Inferior parietal cortex (tissue), 1 donor: ENCODE results near the gene UNKL.
A peak's percentile ranks its signal among the peaks of the same experiment; 100 is the strongest.

ENCODE experiments used
- DNase-seq: peaks from one replicate; pipeline ENCODE4 v3.0.0-alpha.2; 2016; ENCODE audit errors: extremely low spot score

Gene UNKL

DNA sequence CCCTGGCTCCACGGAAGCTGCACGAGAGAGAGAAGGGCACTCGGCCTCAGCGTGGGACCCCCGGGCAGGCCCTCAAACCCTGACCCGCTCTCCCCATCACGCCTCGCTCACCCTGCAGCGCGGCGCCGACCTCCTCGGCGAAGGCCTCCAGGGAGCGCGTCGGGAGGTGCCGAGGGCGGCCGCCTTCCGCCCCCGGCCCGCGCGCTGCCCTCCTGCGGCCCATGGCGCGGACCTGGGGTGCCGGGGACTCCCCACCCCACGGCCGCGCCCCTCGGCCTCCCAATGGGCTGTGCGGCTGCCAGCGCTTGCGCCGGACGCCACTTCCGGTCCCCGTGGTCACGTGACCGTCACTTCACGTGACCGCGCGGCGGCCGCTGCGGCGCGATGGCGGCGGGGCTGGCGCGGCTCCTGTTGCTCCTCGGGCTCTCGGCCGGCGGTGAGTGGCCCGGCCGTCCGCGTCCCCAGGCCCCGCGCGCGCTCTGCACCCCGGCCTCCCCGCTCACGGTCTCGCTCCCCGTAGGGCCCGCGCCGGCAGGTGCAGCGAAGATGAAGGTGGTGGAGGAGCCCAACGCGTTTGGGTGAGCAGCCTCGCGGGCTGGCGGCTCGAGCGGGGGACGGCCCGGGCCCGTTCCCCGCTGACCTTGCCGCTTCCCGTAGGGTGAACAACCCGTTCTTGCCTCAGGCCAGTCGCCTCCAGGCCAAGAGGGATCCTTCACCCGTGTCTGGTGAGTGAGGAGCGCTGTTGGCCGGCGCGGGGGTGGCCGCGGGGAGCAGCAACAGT is 62.7 kb downstream of the UNKL start, which contains the start of the genes GNPTG and TSR3:
Gene GNPTG, plus strand, starts transcription at position 350 of the 781 bp plus-strand sequence. Its CDS starts 35 bp downstream, at position 385.
Gene TSR3, minus strand, starts transcription at position 297 of the 781 bp plus-strand sequence. Its CDS starts 74 bp downstream, at position 223.
- DNase-seq, result peak; percentile 87

- no peak for DNase-seq
Observed at GRCh38 chr16:1351215-1351581, 63.3 kb downstream of the UNKL start.

DNA sequence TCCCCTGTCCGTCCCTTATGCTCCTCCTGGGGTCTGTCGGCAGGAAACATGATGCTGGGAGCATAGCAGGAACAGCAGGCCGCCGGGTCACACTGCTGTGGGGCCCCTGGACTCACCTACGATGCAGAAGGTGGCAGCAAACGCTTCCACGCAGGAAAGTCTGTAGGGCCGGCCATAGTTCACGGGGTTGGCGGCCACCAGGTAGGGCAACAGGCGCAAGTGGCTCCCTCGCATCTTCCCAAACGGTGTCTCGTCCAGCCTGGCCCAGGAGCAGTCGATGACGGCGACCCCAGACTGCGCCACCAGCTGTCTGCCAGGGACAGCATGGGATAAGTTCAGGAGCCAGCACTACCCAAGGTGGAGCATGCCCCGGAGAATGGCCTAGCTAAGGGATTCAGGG is 63.8 kb downstream of the UNKL start:
- DNase-seq, result no peak

DNA sequence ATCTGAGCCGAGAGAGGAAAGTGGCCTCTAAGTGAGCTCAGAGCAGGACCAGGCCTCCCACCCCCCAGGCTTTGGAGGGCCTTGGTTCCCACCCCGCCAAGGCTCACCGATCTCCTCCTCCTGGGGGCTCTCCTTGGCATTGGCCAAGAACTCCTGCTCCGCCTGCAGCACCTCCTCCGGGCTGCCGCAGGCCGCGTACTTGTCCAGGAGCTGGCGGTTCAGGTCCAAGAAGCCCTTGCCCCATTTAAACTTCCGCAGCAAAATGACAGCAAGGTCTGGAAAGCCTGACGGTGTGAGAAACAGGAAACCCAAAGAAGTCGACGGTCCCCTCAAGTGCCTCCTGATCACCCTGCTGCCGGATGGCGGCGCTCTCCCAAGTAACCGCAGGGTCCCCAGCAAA is 64.6 kb downstream of the UNKL start:
- no peak for DNase-seq

GRCh38 chr16:1349351-1349750 is 65.2 kb downstream of the UNKL start:
- no peak for DNase-seq

DNA sequence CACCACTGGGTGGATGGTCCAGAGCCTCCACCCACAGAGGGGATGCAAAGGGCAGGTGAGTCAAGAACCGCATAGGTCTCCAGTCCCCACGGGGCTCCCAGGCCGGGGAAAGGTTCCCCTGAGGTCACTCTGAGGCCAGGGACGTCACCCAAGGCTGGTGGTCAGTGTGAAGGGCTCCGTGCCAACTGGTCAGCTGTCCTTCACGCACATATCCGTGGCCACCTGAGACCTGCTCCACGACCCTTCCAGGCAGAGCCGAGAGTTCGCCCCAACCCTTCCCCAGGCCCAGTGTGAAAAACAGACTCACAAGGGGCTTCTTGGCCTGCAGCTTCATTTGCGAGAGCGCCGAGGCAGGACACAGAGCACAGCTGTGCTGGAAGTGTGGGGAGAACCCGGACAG is 65.6 kb downstream of the UNKL start:
- DNase-seq, result no peak

- DNase-seq, result no peak
Observed at GRCh38 chr16:1348441-1348840, 66.1 kb downstream of the UNKL start.

DNA sequence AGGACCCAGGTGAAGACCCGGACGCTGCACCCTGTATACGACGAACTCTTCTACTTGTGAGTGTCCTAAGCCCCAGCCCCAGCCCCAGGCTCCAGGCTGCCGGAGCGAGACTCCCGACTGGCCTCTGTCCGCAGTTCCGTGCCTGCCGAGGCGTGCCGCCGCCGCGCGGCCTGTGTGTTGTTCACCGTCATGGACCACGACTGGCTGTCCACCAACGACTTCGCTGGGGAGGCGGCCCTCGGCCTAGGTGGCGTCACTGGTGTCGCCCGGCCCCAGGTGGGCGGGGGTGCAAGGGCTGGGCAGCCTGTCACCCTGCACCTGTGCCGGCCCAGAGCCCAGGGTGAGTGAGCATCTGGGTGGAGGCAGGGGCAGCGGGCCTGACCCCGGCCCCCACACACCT is 66.5 kb downstream of the UNKL start:
- DNase-seq, result no peak

DNA sequence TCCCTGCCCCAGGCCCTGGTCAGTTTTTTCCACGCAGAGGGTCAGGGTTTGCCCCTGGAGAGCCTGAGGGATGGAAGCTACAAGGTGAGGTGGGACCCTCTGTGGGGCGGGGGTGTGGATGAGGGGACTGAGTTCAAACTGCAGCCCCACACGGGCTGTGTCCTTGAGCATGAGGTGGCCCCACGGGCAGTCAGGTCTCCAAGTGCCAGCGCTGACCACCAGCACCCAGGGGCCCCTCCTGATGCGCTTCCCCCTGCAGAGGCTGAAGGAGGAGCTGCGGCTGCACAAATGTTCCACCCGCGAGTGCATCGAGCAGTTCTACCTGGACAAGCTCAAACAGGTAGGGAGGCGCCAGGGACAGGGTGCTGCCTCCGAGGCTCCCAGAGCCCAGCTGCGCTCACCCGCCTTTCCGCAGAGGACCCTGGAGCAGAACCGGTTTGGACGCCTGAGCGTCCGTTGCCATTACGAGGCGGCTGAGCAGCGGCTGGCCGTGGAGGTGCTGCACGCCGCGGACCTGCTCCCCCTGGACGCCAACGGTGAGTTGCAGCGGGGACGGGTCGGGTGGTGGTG is 67.1 kb downstream of the UNKL start:
- no peak for DNase-seq

DNA sequence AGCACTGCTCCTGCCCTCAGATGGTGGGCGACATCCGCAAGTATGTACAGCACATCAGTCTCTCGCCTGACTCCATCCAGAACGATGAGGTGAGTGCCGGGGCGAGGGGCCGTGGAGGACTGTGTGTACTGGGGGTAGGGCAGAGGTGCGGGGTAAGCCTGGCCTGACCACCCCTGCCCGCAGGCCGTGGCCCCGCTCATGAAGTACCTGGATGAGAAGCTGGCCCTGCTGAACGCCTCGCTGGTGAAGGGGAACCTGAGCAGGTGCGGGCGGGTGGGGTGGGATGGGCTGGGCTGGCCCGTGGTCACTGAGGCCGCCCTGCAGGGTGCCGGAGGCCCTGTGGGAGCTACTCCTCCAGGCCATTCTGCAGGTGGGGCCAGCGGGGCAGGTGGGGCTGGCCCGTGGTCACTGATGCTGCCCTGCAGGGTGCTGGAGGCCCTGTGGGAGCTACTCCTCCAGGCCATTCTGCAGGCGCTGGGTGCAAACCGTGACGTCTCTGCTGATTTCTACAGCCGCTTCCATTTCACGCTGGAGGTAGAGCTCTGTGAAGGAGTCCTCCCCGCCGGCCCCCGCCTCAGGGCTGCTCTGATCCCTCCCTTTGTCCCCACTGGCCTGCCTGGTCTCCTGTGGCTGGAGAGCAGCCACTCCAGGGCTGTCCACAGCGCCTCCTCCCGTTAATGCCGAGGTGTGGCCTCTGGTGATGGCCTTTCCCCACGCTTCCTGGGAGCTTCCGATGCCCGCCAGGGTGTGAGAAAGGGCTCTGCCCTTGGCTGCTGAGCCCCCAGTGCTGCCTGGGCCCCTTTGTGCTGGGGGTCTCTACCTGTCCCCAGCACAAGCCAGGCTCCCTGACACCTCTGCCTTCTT is 67.8 kb downstream of the UNKL start:
- DNase-seq, result no peak

GRCh38 chr16:1345651-1346421 is 68.7 kb downstream of the UNKL start:
- no peak for DNase-seq

DNA sequence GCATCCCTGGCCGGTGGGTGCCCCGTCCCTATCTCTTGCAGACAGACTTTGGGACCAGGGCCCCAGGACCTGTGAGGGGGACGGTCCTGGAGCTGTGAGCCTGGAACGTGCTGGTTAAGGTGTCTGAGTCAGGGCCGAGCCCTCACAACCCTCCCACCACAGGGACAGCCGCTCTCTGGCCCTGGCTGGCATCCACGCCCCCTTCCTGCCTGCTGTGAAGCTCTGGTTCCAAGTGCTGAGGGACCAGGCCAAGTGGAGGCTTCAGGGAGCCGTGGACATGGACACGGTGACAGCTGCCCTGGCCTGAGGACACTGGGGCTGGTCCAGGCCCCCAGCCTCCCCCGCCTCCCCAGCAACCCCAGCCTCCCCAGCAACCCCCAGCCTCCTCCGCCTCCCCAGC is 69.4 kb downstream of the UNKL start:
- DNase-seq, result no peak

- DNase-seq, result no peak
Observed at GRCh38 chr16:1344499-1344898, 70.0 kb downstream of the UNKL start.

- DNase-seq, result no peak
Observed at GRCh38 chr16:1343428-1344242, 70.9 kb downstream of the UNKL start.

DNA sequence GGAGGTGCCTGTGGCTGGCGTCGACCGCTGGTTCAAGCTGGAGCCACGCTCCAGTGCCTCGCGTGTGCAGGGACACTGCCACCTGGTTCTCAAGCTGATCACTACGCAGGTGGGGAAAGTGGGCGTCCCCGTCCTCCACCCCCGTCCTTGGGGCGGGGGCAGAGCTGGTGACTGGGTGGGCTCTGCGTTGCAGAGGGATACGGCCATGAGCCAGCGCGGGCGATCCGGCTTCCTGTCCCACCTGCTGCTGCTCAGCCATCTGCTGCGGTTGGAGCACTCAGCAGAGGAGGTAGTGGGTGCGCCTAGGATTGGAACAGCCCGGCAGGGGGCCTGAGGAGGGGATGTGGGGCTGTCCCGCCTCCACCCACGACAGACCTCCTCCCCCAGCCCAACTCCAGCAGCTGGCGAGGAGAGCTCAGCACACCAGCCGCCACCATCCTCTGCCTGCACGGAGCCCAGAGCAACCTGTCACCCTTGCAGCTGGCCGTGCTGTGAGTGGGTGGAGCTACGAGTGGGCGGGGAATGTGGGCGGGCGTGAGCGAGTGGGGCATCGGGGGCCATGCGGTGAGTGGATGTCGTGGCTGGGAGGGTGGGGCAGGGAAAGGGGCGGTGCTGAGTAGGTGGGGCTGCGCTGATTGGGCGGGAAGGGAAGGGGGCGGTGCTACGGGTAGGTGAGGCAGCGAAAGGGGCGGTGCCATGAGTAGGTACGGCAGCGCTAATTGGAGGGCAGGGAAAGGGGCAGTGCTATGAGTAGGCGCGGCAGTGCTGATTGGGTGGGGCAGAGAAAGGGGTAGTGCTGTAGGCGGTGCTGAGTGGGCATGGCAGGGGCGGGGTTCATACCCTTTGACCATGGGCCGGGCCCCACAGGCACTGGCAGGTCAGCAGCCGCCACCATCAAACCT is 71.7 kb downstream of the UNKL start:
- peak; percentile 68 for DNase-seq

- DNase-seq, result no peak
Observed at GRCh38 chr16:1341495-1342420, 72.7 kb downstream of the UNKL start.

DNA sequence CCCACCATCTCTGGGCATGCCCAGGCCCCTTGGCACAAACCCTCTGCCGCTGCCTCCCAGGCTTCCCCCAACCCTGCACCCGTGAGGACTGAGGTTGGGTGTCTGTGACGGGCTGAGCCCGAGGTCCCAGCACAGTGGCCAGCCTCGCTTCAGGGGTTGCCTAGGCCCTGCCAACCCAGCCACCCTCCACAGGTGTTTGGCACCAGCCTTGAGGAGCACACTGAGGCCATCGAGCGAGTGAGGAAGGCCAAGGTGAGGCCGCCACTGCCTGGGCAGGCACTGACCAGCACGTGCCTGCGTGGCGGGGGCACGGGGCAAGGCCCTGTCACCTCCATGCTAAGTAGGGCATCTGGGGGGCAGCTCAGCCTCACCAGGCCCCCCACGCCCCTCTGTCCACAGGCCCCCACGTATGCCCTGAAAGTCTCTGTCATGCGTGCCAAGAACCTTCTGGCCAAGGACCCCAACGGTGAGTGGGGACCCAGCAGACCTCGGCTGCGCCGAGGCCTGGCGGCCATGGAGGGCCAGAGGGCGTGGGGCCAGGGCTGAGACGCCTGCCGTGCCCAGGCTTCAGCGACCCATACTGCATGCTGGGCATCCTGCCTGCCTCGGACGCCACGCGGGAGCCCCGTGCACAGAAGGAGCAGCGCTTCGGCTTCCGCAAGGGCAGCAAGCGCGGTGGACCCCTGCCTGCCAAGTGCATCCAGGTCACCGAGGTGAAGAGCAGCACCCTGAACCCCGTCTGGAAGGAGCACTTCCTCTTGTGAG is 73.6 kb downstream of the UNKL start:
- DNase-seq, result no peak
